ENCODE data around the gene ZNF436. TPM values are rescaled to one million over a fixed set of nuclear protein-coding genes. Genes with fewer than 3 reads are reported as not detected.

The ZNF436 gene
- total and polyA plus RNA-seq, 2 donors (not counting 1 experiment from before 2014, with no cell fraction given) = 1.9 to 10.1 TPM

- no peak for DNase-seq
- peak overlapping the region; percentile 91 for H3K4me2 ChIP-seq (replicated peaks; ENCODE audit: low read depth, low read length, poor library complexity, severe bottlenecking)
- ChIA-PET CTCF (interaction anchor here (1.7 kb wide), 1 partner anchor 23 kb away, joined by 12 read pairs; the partner anchor contains the start of gene HNRNPR), POLR2A (interaction anchor here (0.7 to 2.2 kb wide), 3 partner anchors 21 to 613 kb away, joined by 3 to 53 read pairs (median 3); partner anchors contain the start of genes HNRNPR and SRSF10)
- H3K36me3 ChIP-seq (replicated peaks in 1 of 2; ENCODE audit: control extremely low read depth in 1 of 2, control insufficient read depth in 1 of 2, extremely low read depth in 1 of 2, insufficient read depth in 2 of 2, low read length in 1 of 2) = peaks cover 0 to 7% of the 10 kb centered on the region in 2 experiments
- H3K4me1 ChIP-seq (ENCODE audit: control insufficient read depth in 2 of 2, insufficient read depth in 2 of 2, low read length in 2 of 2) = peaks cover 12 to 19% of the 10 kb centered on the region in 2 donors
- no peaks in the 10 kb centered on the region for H3K9me3 Mint-ChIP-seq (ENCODE audit: insufficient read depth)
- TF ChIP-seq EZH2 (IDR thresholded peaks at IDR 0.05; ENCODE audit: borderline replicate concordance, insufficient read depth, low read depth, low read length, poor library complexity, severe bottlenecking) = no peak
- no peak for TF ChIP-seq CTCF (IDR thresholded peaks at IDR 0.05)
- peak overlapping the region in 1 of 2 donors; percentile 81 for H3K27ac ChIP-seq (ENCODE audit: low read length in 2 of 2)
- no peaks in the 10 kb centered on the region for H3K27me3 ChIP-seq (replicated peaks in 1 of 4; ENCODE audit: control extremely low read depth in 1 of 4, control insufficient read depth in 3 of 4, insufficient read depth in 4 of 4, low read length in 3 of 4)
- peak overlapping the region; percentile 98 for H3K4me3 Mint-ChIP-seq
- peaks cover 33% of the 10 kb centered on the region for H3K4me1 Mint-ChIP-seq
- peaks cover 16% of the 10 kb centered on the region for H3K79me2 ChIP-seq (ENCODE audit: control insufficient read depth, insufficient read depth, low read length)
- H3K9me3 ChIP-seq (ENCODE audit: control extremely low read depth in 1 of 3, control insufficient read depth in 2 of 3, insufficient read depth in 1 of 3, low read length in 2 of 3) = peaks cover 4 to 18% (median 15%) of the 10 kb centered on the region in 3 donors
- no peak for ATAC-seq (ENCODE audit: low read depth)
- peak overlapping the region; percentile 89 for H3K9ac ChIP-seq (ENCODE audit: low read length)
- no peaks in the 10 kb centered on the region for H3K27me3 Mint-ChIP-seq
- peak overlapping the region; percentile 100 for H2AFZ ChIP-seq (ENCODE audit: insufficient read depth, low read depth, low read length, poor library complexity, severe bottlenecking)
- intact Hi-C loops (cut with micrococcal nuclease) = loop anchor here (5.0 kb wide), 1 partner anchor 270 kb away; no protein-coding TSS in a partner anchor
- H3K4me3 ChIP-seq (ENCODE audit: control extremely low read depth in 1 of 5, extremely low read depth in 1 of 5, insufficient read depth in 1 of 5, low read depth in 2 of 5, low read length in 4 of 5) = peak overlapping the region; percentile 93 to 100 (median 97)
- peak overlapping the region; percentile 99 for H3K27ac Mint-ChIP-seq
- 96% methylated on average over 4 of the region's 9 CpGs for WGBS (ENCODE audit: insufficient coverage)
- no peaks in the 10 kb centered on the region for H4K20me1 ChIP-seq (ENCODE audit: control insufficient read depth, insufficient read depth, low read length, poor library complexity, severe bottlenecking)
Observed at GRCh38 chr1:23367451-23367790, 2.2 kb downstream of the ZNF436 start.

- H3K4me1 ChIP-seq (ENCODE audit: control insufficient read depth in 2 of 2, insufficient read depth in 2 of 2, low read length in 2 of 2) = peaks cover 12 to 19% of the 10 kb centered on the region in 2 donors
- peaks cover 0 to 15% of the 10 kb centered on the region in 2 experiments for H3K36me3 ChIP-seq (replicated peaks in 1 of 2; ENCODE audit: control extremely low read depth in 1 of 2, control insufficient read depth in 1 of 2, extremely low read depth in 1 of 2, insufficient read depth in 2 of 2, low read length in 1 of 2)
- H3K27ac ChIP-seq (ENCODE audit: low read length in 2 of 2) = no peak overlapping the region
- TF ChIP-seq CTCF (IDR thresholded peaks at IDR 0.05) (no peak), EZH2 (IDR thresholded peaks at IDR 0.05; ENCODE audit: borderline replicate concordance, insufficient read depth, low read depth, low read length, poor library complexity, severe bottlenecking) (no peak)
- H3K9me3 Mint-ChIP-seq (ENCODE audit: insufficient read depth) = no peaks in the 10 kb centered on the region
- intact Hi-C loops (cut with micrococcal nuclease) = loop anchor here (5.0 kb wide), 1 partner anchor 271 kb away; no protein-coding TSS in a partner anchor
- ATAC-seq (ENCODE audit: low read depth) = no peak
- H3K4me3 Mint-ChIP-seq = peak overlapping the region; percentile 98
- peaks cover 33% of the 10 kb centered on the region for H3K4me1 Mint-ChIP-seq
- no peak for DNase-seq
- peaks cover 16% of the 10 kb centered on the region for H3K79me2 ChIP-seq (ENCODE audit: control insufficient read depth, insufficient read depth, low read length)
- H3K4me3 ChIP-seq (ENCODE audit: control extremely low read depth in 1 of 5, extremely low read depth in 1 of 5, insufficient read depth in 1 of 5, low read depth in 2 of 5, low read length in 4 of 5) = no peak overlapping the region
- H3K4me2 ChIP-seq (replicated peaks; ENCODE audit: low read depth, low read length, poor library complexity, severe bottlenecking) = no peak overlapping the region
- H3K9me3 ChIP-seq (ENCODE audit: control extremely low read depth in 1 of 3, control insufficient read depth in 2 of 3, insufficient read depth in 1 of 3, low read length in 2 of 3) = peaks cover 4 to 26% (median 23%) of the 10 kb centered on the region in 3 donors
- H3K9ac ChIP-seq (ENCODE audit: low read length) = no peak overlapping the region
- H3K27me3 Mint-ChIP-seq = no peaks in the 10 kb centered on the region
- no peaks in the 10 kb centered on the region for H3K27me3 ChIP-seq (replicated peaks in 1 of 4; ENCODE audit: control extremely low read depth in 1 of 4, control insufficient read depth in 3 of 4, insufficient read depth in 4 of 4, low read length in 3 of 4)
- CTCF ChIA-PET = interaction anchor here (0.6 kb wide), 1 partner anchor 354 kb away, joined by 3 read pairs; no protein-coding TSS in a partner anchor
- no peak overlapping the region for H3K27ac Mint-ChIP-seq
- POLR2A ChIA-PET = interaction anchor here (0.7 to 2.2 kb wide), 2 partner anchors 20 to 22 kb away, joined by 3 to 53 read pairs; partner anchors contain the start of gene HNRNPR
- H4K20me1 ChIP-seq (ENCODE audit: control insufficient read depth, insufficient read depth, low read length, poor library complexity, severe bottlenecking) = no peaks in the 10 kb centered on the region
- no peak overlapping the region for H2AFZ ChIP-seq (ENCODE audit: insufficient read depth, low read depth, low read length, poor library complexity, severe bottlenecking)
- 95% methylated on average over 5 of the region's 5 CpGs for WGBS (ENCODE audit: insufficient coverage)
Observed at GRCh38 chr1:23366598-23366997, 3.0 kb downstream of the ZNF436 start.
